Aorta (tissue), 5 donors: ENCODE measurements around the gene UBASH3B. TPM values are rescaled to one million over a fixed set of nuclear protein-coding genes. Genes with fewer than 3 reads are reported as not detected.

ENCODE experiments used
- ATAC-seq: fragments of 200-7000 bp; cut with Tn5 transposase; one replicate; pipeline ENCODE4 v1.9.1; 2022; ENCODE audit warnings: moderate library complexity; ENCODE audit not compliant: low FRiP score
- DNase-seq, 2 donors: peaks; one replicate each; pipeline ENCODE4 v3.0.0-alpha.2; 2020
- H3K27ac ChIP-seq, 2 donors: one replicate each; pipeline ENCODE4 v1.5.1; 2013; ENCODE audit warnings: low read length in 2 of 2, mild to moderate bottlenecking in 2 of 2, moderate library complexity in 2 of 2, control low read depth in 1 of 2, inconsistent platforms in 1 of 2, low read depth in 1 of 2
- H3K27me3 ChIP-seq, 2 donors: one replicate each; pipeline ENCODE4 v1.6.1; 2013; ENCODE audit warnings: control low read depth in 1 of 2, low read length in 1 of 2, mild to moderate bottlenecking in 1 of 2, moderate library complexity in 1 of 2; ENCODE audit not compliant: insufficient read depth in 2 of 2, control insufficient read depth in 1 of 2
- H3K36me3 ChIP-seq, 2 donors: one replicate each; pipeline ENCODE4 v1.6.1; 2013; ENCODE audit warnings: control low read depth in 1 of 2, low read length in 1 of 2, mild to moderate bottlenecking in 1 of 2; ENCODE audit not compliant: insufficient read depth in 2 of 2, control insufficient read depth in 1 of 2
- H3K4me1 ChIP-seq, 2 donors: one replicate each; pipeline ENCODE4 v1.6.1; 2013; ENCODE audit warnings: low read length in 2 of 2, control low read depth in 1 of 2, mild to moderate bottlenecking in 1 of 2, moderate library complexity in 1 of 2; ENCODE audit not compliant: insufficient read depth in 2 of 2, control insufficient read depth in 1 of 2
- H3K4me3 ChIP-seq, 2 donors: one replicate each; pipeline ENCODE4 v1.5.1; 2013; ENCODE audit warnings: low read length in 2 of 2, control low read depth in 1 of 2, mild to moderate bottlenecking in 1 of 2
- H3K9me3 ChIP-seq: one replicate; pipeline ENCODE4 v1.6.1; 2013; ENCODE audit warnings: mild to moderate bottlenecking, low read length; ENCODE audit not compliant: control insufficient read depth
- whole genome bisulfite sequencing, 2 donors: extraction: QIAGEN DNeasy Blood & Tissue Kit; methylation state at CpG; one replicate each; pipeline ENCODE4 v1.1.7; 2013; 5-methylcytosine and 5-hydroxymethylcytosine counted together
- intact Hi-C, 2 donors: fragments of 100-400 bp; cut with DNase I; formaldehyde crosslinking; loops; one replicate each; pipeline versions ENCODE4 v1.14.2 to v1.15.0; 2022
- polyA plus RNA-seq, 2 donors: library from polyadenylated mRNA; stranded (reverse); fragments of 200-250 nt; gene quantifications; one replicate each; pipeline ENCODE4 v1.2.3, GENCODE V29; 2013
- total RNA-seq, 2 donors: library from RNA; stranded (reverse); fragmentation: NEBNext Ultra II Directional; extraction: Animal tissue kit (Norgen Biotek cat#: 25700); gene quantifications; one replicate each; pipeline ENCODE4 v1.2.1, GENCODE V29; 2021
- donor health status: healthy with polysubstance abuse.
- donor health status: Bipolar disorder and iron deficiency.
- donor health status: DM: no; HTN: no; CAD: no.
- donor health status: DM: no; HTN: no; CAD: no.
- donor health status: DM: yes; HTN: yes; CAD: no.

Gene UBASH3B
- total and polyA plus RNA-seq, 4 donors, result 0.28 to 15.1 (median 6.0) TPM

DNA sequence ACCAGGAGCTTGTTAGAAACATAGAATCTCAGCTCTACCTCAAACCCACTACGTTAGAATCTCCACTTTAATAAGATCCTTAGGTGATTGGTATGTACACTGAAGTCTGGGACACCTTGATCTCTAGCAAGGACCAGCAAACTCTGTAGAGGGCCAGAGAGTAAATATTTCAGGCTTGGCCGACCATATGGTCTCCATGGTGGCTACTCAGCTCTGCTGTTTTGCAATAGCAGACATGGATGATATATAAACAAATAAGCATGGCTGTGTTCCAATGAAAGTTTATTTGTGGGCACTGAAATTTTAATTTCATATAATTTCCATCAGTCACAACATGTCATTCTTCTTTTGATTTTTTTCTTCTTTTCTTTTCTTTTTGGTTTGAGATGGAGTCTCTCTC lies 23.9 kb downstream of the UBASH3B start:
- 77 to 93% methylated on average over 2 of the region's 2 CpGs for WGBS, 2 donors
- intact Hi-C loops, result no loop called here
- no peaks in the 10 kb centered on the region for H3K9me3 ChIP-seq
- DNase-seq (no peak), ATAC-seq (no peak)
- no peak overlapping the region for H3K27ac ChIP-seq
- no peaks in the 10 kb centered on the region for H3K36me3 ChIP-seq
- no peaks in the 10 kb centered on the region for H3K27me3 ChIP-seq
- H3K4me3 ChIP-seq, result no peak overlapping the region
- no peaks in the 10 kb centered on the region for H3K4me1 ChIP-seq

DNA sequence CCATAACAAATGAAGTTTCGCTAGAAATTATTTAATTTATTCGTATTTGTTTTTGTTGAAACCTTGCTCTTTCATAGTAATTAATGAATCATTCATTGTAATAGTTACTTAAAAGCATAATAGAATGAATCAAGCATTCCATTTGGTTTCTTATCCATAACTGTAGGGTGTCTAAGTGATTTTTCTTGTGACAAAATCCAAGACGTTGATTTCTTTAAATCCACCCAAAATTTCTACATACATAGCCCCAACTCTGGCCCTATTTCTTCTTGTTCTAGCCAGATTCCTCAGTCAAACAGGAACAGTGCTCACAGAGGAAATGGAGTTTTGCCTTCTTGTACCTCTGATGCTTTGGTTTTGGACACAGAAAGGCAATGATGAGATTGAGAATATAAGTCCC lies 25.5 kb downstream of the UBASH3B start:
- H3K36me3 ChIP-seq, result no peaks in the 10 kb centered on the region
- H3K4me3 ChIP-seq, result no peak overlapping the region
- 68 to 76% methylated on average over 3 of the region's 3 CpGs for WGBS, 2 donors
- no peak overlapping the region for H3K27ac ChIP-seq
- DNase-seq (no peak), ATAC-seq (no peak)
- H3K4me1 ChIP-seq, result no peaks in the 10 kb centered on the region
- intact Hi-C loops, result no loop called here
- H3K27me3 ChIP-seq, result no peaks in the 10 kb centered on the region
- no peaks in the 10 kb centered on the region for H3K9me3 ChIP-seq

DNA sequence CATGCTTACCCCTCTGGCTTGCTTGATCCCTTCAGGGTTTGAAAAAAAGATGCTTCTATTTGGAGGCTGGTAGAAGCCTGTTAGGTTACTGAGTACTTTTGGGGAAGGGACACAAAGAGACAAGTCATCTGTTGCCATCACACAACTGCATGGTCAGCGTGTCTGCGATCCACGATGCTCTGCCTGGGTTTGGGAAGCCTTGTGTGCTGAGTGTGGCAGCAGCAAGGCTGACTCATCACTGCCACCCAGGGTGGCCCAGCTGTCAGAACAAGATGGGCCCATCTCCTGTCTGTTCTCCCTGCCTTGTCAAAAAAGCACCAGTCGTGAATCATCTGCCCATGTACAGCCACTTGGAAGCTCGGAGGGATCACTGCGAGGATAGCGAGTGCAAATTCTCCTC lies 26.2 kb downstream of the UBASH3B start:
- intact Hi-C loops, result no loop called here
- Histone ChIP-seq H3K4me3 (no peak overlapping the region), H3K9me3 (no peaks in the 10 kb centered on the region), H3K36me3 (no peaks in the 10 kb centered on the region), H3K4me1 (no peaks in the 10 kb centered on the region), H3K27me3 (no peaks in the 10 kb centered on the region), H3K27ac (no peak overlapping the region)
- no peak for ATAC-seq
- WGBS, 2 donors, result 63 to 80% methylated on average over 7 of the region's 7 CpGs
- peak in 1 of 2 donors; percentile 56 for DNase-seq

DNA sequence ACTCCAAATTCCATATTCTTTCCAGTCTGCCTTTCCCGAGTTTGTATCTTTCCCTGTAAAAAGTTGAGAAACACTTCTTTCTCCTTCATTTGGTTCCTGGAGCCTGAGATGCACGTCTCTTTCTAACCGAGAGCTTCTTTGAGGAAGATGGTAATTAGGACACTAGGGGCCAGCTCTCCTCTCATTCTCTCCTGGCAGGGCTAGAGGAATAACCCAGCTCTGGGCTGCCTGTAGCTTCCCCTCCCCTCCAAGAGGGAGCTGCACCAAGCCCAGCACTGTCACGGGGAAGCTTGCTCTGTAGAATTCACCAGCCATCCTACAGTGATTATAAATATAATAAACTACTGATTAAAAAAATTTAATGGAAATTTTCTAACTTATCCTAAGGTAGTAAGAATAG lies 26.9 kb downstream of the UBASH3B start:
- no peak overlapping the region for H3K4me3 ChIP-seq
- no peaks in the 10 kb centered on the region for H3K36me3 ChIP-seq
- no peaks in the 10 kb centered on the region for H3K9me3 ChIP-seq
- no peaks in the 10 kb centered on the region for H3K4me1 ChIP-seq
- ATAC-seq (no peak), DNase-seq (no peak)
- no peaks in the 10 kb centered on the region for H3K27me3 ChIP-seq
- intact Hi-C loops, result no loop called here
- WGBS, 2 donors, result 56 to 70% methylated on average over 4 of the region's 4 CpGs
- H3K27ac ChIP-seq, result no peak overlapping the region

DNA sequence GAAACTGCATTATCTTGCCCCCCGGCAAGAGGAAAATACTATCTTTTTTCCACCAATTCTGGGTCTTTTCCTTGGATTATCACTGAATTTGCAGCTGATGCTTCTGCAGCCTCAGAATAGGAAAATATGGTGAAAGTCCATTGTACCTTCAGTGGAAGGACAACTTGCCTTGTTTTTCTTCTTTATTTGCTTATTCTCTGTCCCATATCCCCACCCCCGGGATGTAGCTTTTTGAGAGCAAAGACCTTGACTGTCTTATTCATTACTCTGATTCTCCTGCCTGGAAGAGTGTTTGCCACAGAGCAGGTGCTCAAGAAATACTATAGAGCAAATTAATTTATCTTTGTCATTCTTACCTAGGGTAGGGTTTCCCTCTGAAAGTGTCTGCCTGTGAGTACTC lies 29.5 kb downstream of the UBASH3B start:
- no peak for DNase-seq
- intact Hi-C loops, result no loop called here
- Histone ChIP-seq H3K27me3 (no peaks in the 10 kb centered on the region), H3K4me3 (no peak overlapping the region), H3K27ac (no peak overlapping the region), H3K36me3 (no peaks in the 10 kb centered on the region), H3K9me3 (no peaks in the 10 kb centered on the region), H3K4me1 (no peaks in the 10 kb centered on the region)
- 84 to 89% methylated on average over 2 of the region's 2 CpGs for WGBS, 2 donors
- no peak for ATAC-seq

DNA sequence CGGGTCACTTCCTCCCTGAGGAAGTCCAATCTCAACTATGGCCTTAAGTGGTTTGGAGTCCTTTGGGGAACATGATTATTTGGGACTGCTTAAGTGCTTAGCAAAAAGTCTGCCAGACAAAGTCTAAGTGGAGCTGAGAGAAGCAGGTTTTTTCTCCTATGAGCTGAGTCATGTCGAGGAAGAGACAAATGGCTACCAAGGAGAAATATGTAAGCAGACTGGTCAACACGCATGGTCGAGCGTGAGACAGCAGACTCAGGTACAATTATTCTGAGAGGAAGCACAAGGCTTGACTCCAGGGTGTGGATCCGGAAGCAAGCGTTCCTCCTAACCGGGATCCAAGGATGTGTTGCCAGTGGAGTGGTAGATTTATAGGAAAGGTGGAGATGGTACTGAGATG lies 30.6 kb downstream of the UBASH3B start:
- peaks cover 2% of the 10 kb centered on the region for H3K9me3 ChIP-seq
- no peak for ATAC-seq
- 73 to 78% methylated on average over 8 of the region's 8 CpGs for WGBS, 2 donors
- H3K27me3 ChIP-seq, result no peaks in the 10 kb centered on the region
- no peaks in the 10 kb centered on the region for H3K36me3 ChIP-seq
- H3K4me3 ChIP-seq, result no peak overlapping the region
- no peak for DNase-seq
- H3K27ac ChIP-seq, result no peak overlapping the region
- intact Hi-C loops, result no loop called here
- no peaks in the 10 kb centered on the region for H3K4me1 ChIP-seq

DNA sequence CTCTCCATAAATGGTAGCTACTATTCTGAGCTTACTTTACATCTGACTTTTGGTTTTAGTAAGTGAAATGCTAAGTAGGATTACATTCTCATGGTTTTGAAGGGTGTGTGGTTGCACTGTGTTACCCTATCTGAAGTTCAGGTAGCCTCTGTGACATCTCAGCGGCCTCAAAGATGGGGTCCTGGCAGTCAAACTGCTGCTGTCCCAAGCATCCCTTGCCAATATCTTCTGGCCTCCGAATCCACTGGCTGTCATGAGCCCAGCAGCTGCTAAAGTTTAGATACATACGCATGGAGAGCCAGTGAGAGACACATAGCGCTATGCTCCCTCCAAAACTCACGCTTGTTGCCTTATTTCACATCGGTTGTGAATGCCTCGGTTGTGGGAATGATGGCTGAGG lies 34.9 kb downstream of the UBASH3B start:
- 97 to 98% methylated on average over 7 of the region's 7 CpGs for WGBS, 2 donors
- no peak overlapping the region for H3K27ac ChIP-seq
- no peaks in the 10 kb centered on the region for H3K27me3 ChIP-seq
- intact Hi-C loops, result no loop called here
- no peak overlapping the region for H3K4me3 ChIP-seq
- no peaks in the 10 kb centered on the region for H3K4me1 ChIP-seq
- DNase-seq (no peak), ATAC-seq (no peak)
- H3K36me3 ChIP-seq, result no peaks in the 10 kb centered on the region
- peaks cover 2% of the 10 kb centered on the region for H3K9me3 ChIP-seq

DNA sequence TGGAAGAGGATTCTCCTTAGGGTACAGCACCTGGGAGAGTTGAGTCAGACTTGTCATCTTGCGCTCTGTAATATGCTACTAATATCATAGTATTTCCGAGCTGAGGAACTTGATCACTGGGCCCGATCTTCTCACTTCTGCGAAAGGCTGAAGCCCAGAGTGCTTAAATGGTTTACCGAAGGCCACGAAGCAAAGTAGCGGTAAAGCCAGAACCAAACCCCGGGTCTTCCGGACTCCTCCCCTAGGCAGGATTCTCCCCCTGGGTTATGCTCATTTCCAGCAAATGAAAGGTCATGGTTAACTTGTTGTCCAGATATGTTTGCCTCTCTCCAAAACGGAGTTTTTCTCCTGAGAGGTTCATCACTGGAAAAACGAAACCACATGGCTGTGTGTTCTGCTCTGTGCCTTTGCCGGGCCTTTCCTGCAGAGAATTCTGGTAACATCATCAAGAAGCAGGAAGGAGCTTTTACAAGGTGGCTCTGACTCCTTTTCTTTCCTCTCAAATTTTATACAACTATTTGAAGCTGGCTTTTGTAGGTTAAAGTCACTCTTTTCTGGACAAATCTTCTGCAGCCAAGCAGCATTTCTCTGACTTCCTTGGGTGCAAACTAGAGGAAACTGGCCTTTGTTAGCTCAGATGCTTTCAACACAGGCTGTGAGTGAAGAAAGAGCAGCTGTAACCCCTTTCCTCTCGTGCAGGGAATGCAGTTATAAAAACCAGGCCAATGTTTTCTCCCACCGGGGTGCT lies 35.5 kb downstream of the UBASH3B start:
- H3K4me3 ChIP-seq, result no peak overlapping the region
- H3K9me3 ChIP-seq, result peaks cover 2% of the 10 kb centered on the region
- no peaks in the 10 kb centered on the region for H3K27me3 ChIP-seq
- intact Hi-C loops, result no loop called here
- no peak overlapping the region for H3K27ac ChIP-seq
- DNase-seq, result no peak
- no peaks in the 10 kb centered on the region for H3K4me1 ChIP-seq
- 75 to 76% methylated on average over 14 of the region's 14 CpGs for whole genome bisulfite sequencing, 2 donors
- ATAC-seq, result no peak
- no peaks in the 10 kb centered on the region for H3K36me3 ChIP-seq

DNA sequence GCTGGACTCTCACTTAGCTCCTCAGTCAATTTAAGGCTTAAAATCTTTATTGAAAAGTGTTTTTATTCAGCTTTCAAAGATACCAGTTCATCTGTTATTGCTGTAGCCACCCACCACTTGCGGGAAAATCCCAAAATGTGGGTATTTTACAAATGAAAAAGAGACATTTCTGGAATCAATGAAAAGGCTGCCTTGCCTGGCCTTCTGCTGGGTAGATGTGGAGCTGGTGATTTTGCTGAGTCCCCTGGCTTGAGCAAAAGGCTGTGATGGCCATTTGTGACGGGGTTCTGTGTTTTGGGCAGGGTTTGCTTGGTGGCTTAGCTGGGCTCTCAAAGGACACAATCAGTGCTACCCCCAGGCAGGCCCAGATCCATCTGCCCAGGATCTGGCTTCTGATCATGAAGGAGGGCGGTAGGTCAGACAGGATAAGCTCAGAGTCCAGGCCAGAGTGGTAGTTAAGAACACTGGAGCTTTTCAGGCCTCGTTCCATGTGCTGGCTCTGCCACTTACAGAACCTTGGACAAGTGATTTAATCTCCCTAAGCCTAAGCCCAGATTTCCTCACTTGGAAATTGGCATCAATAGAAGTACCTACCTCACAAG lies 36.1 kb downstream of the UBASH3B start:
- 78 to 81% methylated on average over 4 of the region's 4 CpGs for WGBS, 2 donors
- Histone ChIP-seq H3K4me3 (no peak overlapping the region), H3K27ac (no peak overlapping the region), H3K36me3 (no peaks in the 10 kb centered on the region), H3K27me3 (no peaks in the 10 kb centered on the region), H3K9me3 (peaks cover 2% of the 10 kb centered on the region), H3K4me1 (no peaks in the 10 kb centered on the region)
- ATAC-seq, result peak; percentile 50
- intact Hi-C loops, result no loop called here
- DNase-seq, result no peak
